Keratinocyte (primary cell): ENCODE measurements around the gene HELZ.

Experiments used
- CTCF ChIP-seq, 3 experiments: IDR thresholded peaks in 1 of 3; conservative IDR thresholded peaks in 1 of 3; optimal IDR thresholded peaks in 1 of 3; 2 replicates in 2 of 3; 3 replicates in 1 of 3; pipeline versions ENCODE3 to v1.5.1; 2011; ENCODE audit warnings: low read length in 3 of 3, mild to moderate bottlenecking in 3 of 3, moderate library complexity in 2 of 3, control low read depth in 1 of 3, inconsistent platforms in 1 of 3; ENCODE audit not compliant: insufficient read depth in 2 of 3; ENCODE audit errors: extremely low read depth in 1 of 3
- EZH2 ChIP-seq: IDR thresholded peaks from one replicate; pipeline ENCODE4 v1.6.1; 2012; ENCODE audit warnings: inconsistent platforms, mild to moderate bottlenecking, low read length, moderate library complexity

- TF ChIP-seq CTCF (optimal IDR thresholded peaks at IDR 0.05 in 1 of 3, IDR thresholded peaks at IDR 0.05 in 1 of 3, conservative IDR thresholded peaks at IDR 0.05 in 1 of 3; ENCODE audit: extremely low read depth in 1 of 3, insufficient read depth in 2 of 3, low read length in 3 of 3) (no peak), EZH2 (no peak)
Measured at GRCh38 chr17:67138392-67138791, 106.6 kb downstream of the HELZ start.
